ENCODE measurements around the gene CDK9. TPM values are rescaled to one million over a fixed set of nuclear protein-coding genes. Genes with fewer than 3 reads are reported as not detected.
A peak's percentile ranks its signal among the peaks of the same experiment; 100 is the strongest.

CDK9 gene
- total and polyA plus RNA-seq, 10 of the 15 experiments (the other 5 are each of a cell fraction or from before 2014, with no cell fraction given), result 7.3 to 92.6 (median 51.6) TPM

DNA sequence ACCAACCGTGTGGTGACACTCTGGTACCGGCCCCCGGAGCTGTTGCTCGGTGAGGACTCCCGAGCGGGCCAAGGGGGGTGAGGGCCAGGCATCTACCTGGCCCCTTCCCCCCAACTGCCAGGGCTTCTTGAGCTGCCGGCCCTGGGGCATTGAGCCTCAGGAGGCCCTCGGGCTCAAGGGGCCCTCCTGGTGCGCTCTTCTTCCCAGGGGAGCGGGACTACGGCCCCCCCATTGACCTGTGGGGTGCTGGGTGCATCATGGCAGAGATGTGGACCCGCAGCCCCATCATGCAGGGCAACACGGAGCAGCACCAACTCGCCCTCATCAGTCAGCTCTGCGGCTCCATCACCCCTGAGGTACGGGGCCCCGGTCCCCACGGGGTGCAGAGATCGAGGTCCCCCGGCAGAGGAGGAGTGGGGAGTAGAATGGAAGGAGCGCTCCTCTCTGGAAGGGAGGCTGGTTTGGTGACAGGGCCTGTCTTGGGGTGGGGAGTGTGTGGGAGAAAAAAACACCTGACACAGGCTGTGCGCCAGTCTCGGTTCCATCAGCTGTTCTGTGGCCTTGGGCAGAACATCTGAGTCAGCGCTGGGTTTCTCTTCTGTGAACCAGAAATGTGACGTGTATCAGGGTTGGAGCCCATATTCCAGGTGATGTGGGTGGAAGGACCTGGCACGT lies 2.6 kb downstream of the CDK9 start:
- SMC1A ChIA-PET (ENCODE audit: uncharacterized antibody, unreplicated experiment), result interaction anchor here (1.1 to 1.7 kb wide), 3 partner anchors 12 to 53 kb away, joined by 3 to 6 read pairs (median 5); partner anchors contain the start of gene TOR2A
- H3K79me2 ChIP-seq (ENCODE audit: control insufficient read depth, insufficient read depth, low read length), result peaks cover 36% of the 10 kb centered on the region
- no peak overlapping the region for H2AFZ ChIP-seq (ENCODE audit: control insufficient read depth, low read depth, low read length)
- H3K9me3 ChIP-seq (replicated peaks; ENCODE audit: control insufficient read depth, insufficient read depth, low read length), result no peaks in the 10 kb centered on the region
- H3K4me1 ChIP-seq (ENCODE audit: control insufficient read depth, insufficient read depth, low read length), result peaks cover 23% of the 10 kb centered on the region
- BruUV-seq (replicated peaks), result no TSS peak
- intact Hi-C loops (cut with micrococcal nuclease; ENCODE audit: unreplicated experiment) (loop anchor here (5.0 to 10.0 kb wide), 3 partner anchors 79 to 339 kb away; partner anchors contain the start of genes NAIF1, PTGES2 and SLC25A25), in situ Hi-C loops (cut with MboI) (no loop called here)
- H3K36me3 ChIP-seq (ENCODE audit: control insufficient read depth in 2 of 2, insufficient read depth in 2 of 2, low read length in 1 of 2), result peaks cover 26 to 37% of the 10 kb centered on the region in 2 experiments
- H3K9ac ChIP-seq (ENCODE audit: control insufficient read depth, insufficient read depth, low read length), result no peak overlapping the region
- no peak overlapping the region for H3K27ac ChIP-seq (ENCODE audit: control insufficient read depth, insufficient read depth)
- 91% methylated on average over 26 of the region's 26 CpGs for WGBS (ENCODE audit: insufficient coverage, insufficient replicate concordance, low lambda C conversion rate, missing lambda C conversion rate)
- RAD21 ChIA-PET (ENCODE audit: unreplicated experiment), result interaction anchor here (2.3 kb wide), 1 partner anchor 128 kb away, joined by 9 read pairs; the partner anchor contains the start of gene ST6GALNAC4
- peak; percentile 59 for TF ChIP-seq POLR2A (IDR thresholded peaks at IDR 0.05; ENCODE audit: low read depth, low read length)
- TF ChIP-seq CHD4 (IDR thresholded peaks at IDR 0.05), result no peak
- POLR2A ChIA-PET, result interaction anchor here (0.6 to 1.5 kb wide), 5 partner anchors 9 to 1671 kb away, joined by 3 to 6 read pairs (median 3); partner anchors contain the start of genes CFAP157 and SH2D3C
- H4K20me1 ChIP-seq (ENCODE audit: control insufficient read depth, insufficient read depth), result peaks cover 15% of the 10 kb centered on the region
- ATAC-seq, result no peak
- no peak overlapping the region for H3K4me3 ChIP-seq
- H3K27me3 ChIP-seq (replicated peaks in 1 of 2; ENCODE audit: control insufficient read depth in 2 of 2, insufficient read depth in 2 of 2, low read length in 1 of 2), result no peaks in the 10 kb centered on the region
- no peak for FAIRE-seq
- DNase-seq (ENCODE audit: low read depth, low spot score), result no peak
- CTCF ChIA-PET, result interaction anchor here (0.6 to 6.0 kb wide), 6 partner anchors 53 to 209 kb away, joined by 3 to 63 read pairs (median 6); partner anchors contain the start of genes ST6GALNAC4 and TOR2A
- H3K4me2 ChIP-seq (ENCODE audit: control insufficient read depth, insufficient read depth), result no peak overlapping the region

DNA sequence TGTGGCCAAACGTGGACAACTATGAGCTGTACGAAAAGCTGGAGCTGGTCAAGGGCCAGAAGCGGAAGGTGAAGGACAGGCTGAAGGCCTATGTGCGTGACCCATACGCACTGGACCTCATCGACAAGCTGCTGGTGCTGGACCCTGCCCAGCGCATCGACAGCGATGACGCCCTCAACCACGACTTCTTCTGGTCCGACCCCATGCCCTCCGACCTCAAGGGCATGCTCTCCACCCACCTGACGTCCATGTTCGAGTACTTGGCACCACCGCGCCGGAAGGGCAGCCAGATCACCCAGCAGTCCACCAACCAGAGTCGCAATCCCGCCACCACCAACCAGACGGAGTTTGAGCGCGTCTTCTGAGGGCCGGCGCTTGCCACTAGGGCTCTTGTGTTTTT lies 3.3 kb downstream of the CDK9 start:
- Histone ChIP-seq H3K36me3 (ENCODE audit: control insufficient read depth in 2 of 2, insufficient read depth in 2 of 2, low read length in 1 of 2) (peaks cover 26 to 39% of the 10 kb centered on the region in 2 experiments), H3K27ac (ENCODE audit: control insufficient read depth, insufficient read depth) (no peak overlapping the region), H3K9ac (ENCODE audit: control insufficient read depth, insufficient read depth, low read length) (no peak overlapping the region), H3K4me1 (ENCODE audit: control insufficient read depth, insufficient read depth, low read length) (peaks cover 16% of the 10 kb centered on the region), H3K9me3 (replicated peaks; ENCODE audit: control insufficient read depth, insufficient read depth, low read length) (no peaks in the 10 kb centered on the region), H3K79me2 (ENCODE audit: control insufficient read depth, insufficient read depth, low read length) (peaks cover 34% of the 10 kb centered on the region), H2AFZ (ENCODE audit: control insufficient read depth, low read depth, low read length) (no peak overlapping the region), H3K4me2 (ENCODE audit: control insufficient read depth, insufficient read depth) (no peak overlapping the region), H4K20me1 (ENCODE audit: control insufficient read depth, insufficient read depth) (peaks cover 15% of the 10 kb centered on the region), H3K4me3 (no peak overlapping the region), H3K27me3 (replicated peaks in 1 of 2; ENCODE audit: control insufficient read depth in 2 of 2, insufficient read depth in 2 of 2, low read length in 1 of 2) (no peaks in the 10 kb centered on the region)
- ATAC-seq (no peak), FAIRE-seq (no peak), DNase-seq (ENCODE audit: low read depth, low spot score) (no peak)
- in situ Hi-C loops (cut with MboI) (no loop called here), intact Hi-C loops (cut with micrococcal nuclease; ENCODE audit: unreplicated experiment) (loop anchor here (5.0 to 10.0 kb wide), 3 partner anchors 78 to 338 kb away; partner anchors contain the start of genes NAIF1, PTGES2 and SLC25A25)
- 93% methylated on average over 25 of the region's 25 CpGs for WGBS (ENCODE audit: insufficient coverage, insufficient replicate concordance, low lambda C conversion rate, missing lambda C conversion rate)
- no TSS peak for BruUV-seq (replicated peaks)
- ChIA-PET POLR2A (no interaction called here), RAD21 (ENCODE audit: unreplicated experiment) (no interaction called here), CTCF (no interaction called here), SMC1A (ENCODE audit: uncharacterized antibody, unreplicated experiment) (interaction anchor here (1.7 kb wide), 1 partner anchor 16 kb away, joined by 3 read pairs; no protein-coding TSS in a partner anchor)
- no peak for TF ChIP-seq ZNF217 (IDR thresholded peaks at IDR 0.05)
- TF ChIP-seq POLR2A (IDR thresholded peaks at IDR 0.05; ENCODE audit: low read depth, low read length), result 0 out of 2 replicates have a peak, but pooled peaks have one; percentile 30
- TF ChIP-seq, protein P1, sequence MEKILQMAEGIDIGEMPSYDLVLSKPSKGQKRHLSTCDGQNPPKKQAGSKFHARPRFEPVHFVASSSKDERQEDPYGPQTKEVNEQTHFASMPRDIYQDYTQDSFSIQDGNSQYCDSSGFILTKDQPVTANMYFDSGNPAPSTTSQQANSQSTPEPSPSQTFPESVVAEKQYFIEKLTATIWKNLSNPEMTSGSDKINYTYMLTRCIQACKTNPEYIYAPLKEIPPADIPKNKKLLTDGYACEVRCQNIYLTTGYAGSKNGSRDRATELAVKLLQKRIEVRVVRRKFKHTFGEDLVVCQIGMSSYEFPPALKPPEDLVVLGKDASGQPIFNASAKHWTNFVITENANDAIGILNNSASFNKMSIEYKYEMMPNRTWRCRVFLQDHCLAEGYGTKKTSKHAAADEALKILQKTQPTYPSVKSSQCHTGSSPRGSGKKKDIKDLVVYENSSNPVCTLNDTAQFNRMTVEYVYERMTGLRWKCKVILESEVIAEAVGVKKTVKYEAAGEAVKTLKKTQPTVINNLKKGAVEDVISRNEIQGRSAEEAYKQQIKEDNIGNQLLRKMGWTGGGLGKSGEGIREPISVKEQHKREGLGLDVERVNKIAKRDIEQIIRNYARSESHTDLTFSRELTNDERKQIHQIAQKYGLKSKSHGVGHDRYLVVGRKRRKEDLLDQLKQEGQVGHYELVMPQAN (conservative IDR thresholded peaks at IDR 0.05), result no peak
- no peak for TF ChIP-seq ESRRA (IDR thresholded peaks at IDR 0.05; ENCODE audit: low read length)
- no peak for TF ChIP-seq BHLHE40 (IDR thresholded peaks at IDR 0.05; ENCODE audit: borderline replicate concordance in 1 of 2, low read depth in 2 of 2, low read length in 1 of 2)
- no peak for TF ChIP-seq RAD21 (IDR thresholded peaks at IDR 0.05; ENCODE audit: insufficient read depth, low read depth, low read length)
